Natural killer cell (primary cell): ENCODE results near the gene CEND1. TPM values are rescaled to one million over a fixed set of nuclear protein-coding genes. Genes with fewer than 3 reads are reported as not detected.

Experiments
- ATAC-seq, 3 donors: fragments of 150-1000 bp in 2 of 3; fragments of 200-7000 bp in 1 of 3; cut with Tn5 transposase; 1 replicate in 1 of 3; 2 replicates in 2 of 3; pipeline ENCODE4 v1.10.0; 2021; ENCODE audit warnings: mild to moderate bottlenecking in 2 of 3, moderate library complexity in 2 of 3
- DNase-seq, 2 donors: peaks; one replicate each; pipeline versions ENCODE4 v3.0.0 to v3.0.0-alpha.2; 2013 to 2021; ENCODE audit warnings: mixed read lengths in 1 of 2
- H3K27ac ChIP-seq: one replicate; pipeline ENCODE4 v1.5.1; 2013; ENCODE audit warnings: mild to moderate bottlenecking, low read length
- H3K27me3 ChIP-seq: one replicate; pipeline ENCODE4 v1.6.1; 2013; ENCODE audit warnings: low read length; ENCODE audit not compliant: control insufficient read depth, insufficient read depth
- H3K36me3 ChIP-seq: one replicate; pipeline ENCODE4 v1.6.1; 2013; ENCODE audit warnings: low read length; ENCODE audit not compliant: control insufficient read depth, insufficient read depth
- H3K4me1 ChIP-seq: one replicate; pipeline ENCODE4 v1.6.1; 2013; ENCODE audit warnings: low read length; ENCODE audit not compliant: control insufficient read depth, insufficient read depth
- H3K4me3 ChIP-seq: one replicate; pipeline ENCODE4 v1.5.1; 2013; ENCODE audit warnings: low read length
- H3K9me3 ChIP-seq: one replicate; pipeline ENCODE4 v1.6.1; 2013; ENCODE audit warnings: low read length; ENCODE audit not compliant: control insufficient read depth, insufficient read depth
- H3K27ac Mint-ChIP-seq, 2 donors: one replicate each; pipeline ENCODE4 v1.8.0; 2022; ENCODE audit warnings: mild to moderate bottlenecking in 2 of 2, mixed read lengths in 2 of 2, moderate library complexity in 1 of 2
- H3K27me3 Mint-ChIP-seq, 2 donors: one replicate each; pipeline ENCODE4 v1.8.0; 2022; ENCODE audit warnings: low read depth in 2 of 2, mixed read lengths in 2 of 2
- H3K36me3 Mint-ChIP-seq: one replicate; pipeline ENCODE4 v1.8.0; 2022; ENCODE audit warnings: mixed read lengths
- H3K4me1 Mint-ChIP-seq, 2 donors: one replicate each; pipeline ENCODE4 v1.8.0; 2022; ENCODE audit warnings: mixed read lengths in 2 of 2
- H3K4me3 Mint-ChIP-seq: one replicate; pipeline ENCODE4 v1.8.0; 2022; ENCODE audit warnings: mild to moderate bottlenecking, moderate library complexity, mixed read lengths
- H3K9me3 Mint-ChIP-seq, 2 donors: one replicate each; pipeline ENCODE4 v1.8.0; 2022; ENCODE audit warnings: mixed read lengths in 2 of 2
- CTCF ChIP-seq: fragments of 200-600 bp; IDR thresholded peaks from one replicate; pipeline ENCODE4 v1.8.0; 2022; ENCODE audit warnings: antibody characterized with exemption
- WGBS: methylation state at CpG from one replicate; pipeline ENCODE4 v1.1.7; 2013; ENCODE audit warnings: missing lambda C conversion rate; ENCODE audit not compliant: insufficient coverage; 5-methylcytosine and 5-hydroxymethylcytosine counted together
- intact Hi-C: fragments of 100-400 bp; cut with micrococcal nuclease; formaldehyde crosslinking; loops from one replicate; pipeline ENCODE4 v1.14.2; 2022
- total RNA-seq, 4 donors: library from RNA; stranded (reverse); fragments of 120-200 nt in 1 of 4; gene quantifications; one replicate each; pipeline versions ENCODE4 v1.2.3 to v1.2.4, GENCODE V29; 2013 to 2022

Gene CEND1
- total RNA-seq, 3 donors from 2014 or later (not counting 1 experiment from before 2014, with no cell fraction given): not detected

DNA sequence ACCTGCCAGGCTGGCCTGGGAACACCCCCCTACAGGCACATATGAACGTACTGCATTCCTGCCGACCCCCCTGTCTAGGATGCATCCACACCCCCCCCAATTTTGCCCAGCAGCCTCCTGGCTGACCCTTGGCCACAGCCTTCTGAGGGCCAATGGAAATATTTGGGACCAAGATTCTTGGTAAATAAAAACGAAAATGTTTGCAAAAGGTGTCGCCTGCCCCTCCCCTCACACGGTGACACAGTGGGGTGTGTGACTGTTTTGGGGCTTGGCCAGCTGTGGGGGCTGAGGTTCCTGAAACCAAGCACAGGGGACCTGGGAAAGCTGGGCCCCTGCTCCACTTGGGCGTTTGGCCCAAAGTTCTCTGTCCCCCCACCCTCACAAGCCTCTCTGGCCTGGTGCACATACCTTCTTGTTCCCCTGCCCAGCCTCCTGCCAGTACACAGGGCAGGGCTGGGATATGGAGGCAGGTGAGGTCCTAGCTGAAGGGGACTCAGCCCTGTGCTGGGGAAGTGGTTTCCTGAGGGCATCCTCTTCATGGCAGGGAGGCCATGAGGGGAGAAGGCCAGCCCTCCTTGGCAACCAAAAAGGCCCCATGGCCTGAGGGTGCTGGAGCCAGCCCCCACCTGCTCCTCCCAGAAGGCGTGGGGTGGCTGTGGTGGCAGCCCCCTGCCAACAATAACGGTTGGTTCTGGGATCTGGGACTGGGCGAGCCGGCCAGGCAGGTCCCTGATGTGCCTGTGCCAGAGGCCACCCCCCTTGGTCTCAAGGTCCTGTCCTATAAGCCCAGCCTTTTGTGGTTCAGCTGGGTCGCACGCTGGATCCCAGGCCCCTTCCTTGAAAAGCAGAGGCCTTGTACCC is 35.7 kb upstream of the CEND1 start:
- Histone ChIP-seq H3K36me3 (peaks cover 11% of the 10 kb centered on the region), H3K27me3 (peaks cover 19% of the 10 kb centered on the region), H3K4me1 (peaks cover 63% of the 10 kb centered on the region), H3K9me3 (no peaks in the 10 kb centered on the region), H3K27ac (no peak overlapping the region), H3K4me3 (no peak overlapping the region)
- Mint-ChIP-seq H3K4me1 (peaks cover 0 to 40% of the 10 kb centered on the region in 2 donors), H3K9me3 (no peaks in the 10 kb centered on the region), H3K36me3 (no peaks in the 10 kb centered on the region), H3K27me3 (peaks cover 0 to 26% of the 10 kb centered on the region in 2 donors), H3K4me3 (no peak overlapping the region), H3K27ac (no peak overlapping the region)
- TF ChIP-seq CTCF: no peak
- 88% methylated on average over 12 of the region's 12 CpGs for WGBS
- no peak for ATAC-seq
- no peak for DNase-seq
- intact Hi-C loops: no loop called here

GRCh38 chr11:824942-825341 is 35.1 kb upstream of the CEND1 start:
- no peak overlapping the region for H3K27ac Mint-ChIP-seq
- no peak for TF ChIP-seq CTCF
- H3K4me3 Mint-ChIP-seq: no peak overlapping the region
- H3K4me1 Mint-ChIP-seq: peaks cover 0 to 41% of the 10 kb centered on the region in 2 donors
- Histone ChIP-seq H3K27ac (no peak overlapping the region), H3K27me3 (peaks cover 17% of the 10 kb centered on the region), H3K9me3 (no peaks in the 10 kb centered on the region), H3K36me3 (peaks cover 11% of the 10 kb centered on the region), H3K4me3 (no peak overlapping the region), H3K4me1 (peaks cover 62% of the 10 kb centered on the region)
- 92% methylated on average over 11 of the region's 11 CpGs for WGBS
- no peaks in the 10 kb centered on the region for H3K36me3 Mint-ChIP-seq
- H3K27me3 Mint-ChIP-seq: peaks cover 0 to 22% of the 10 kb centered on the region in 2 donors
- ATAC-seq: no peak
- H3K9me3 Mint-ChIP-seq: no peaks in the 10 kb centered on the region
- DNase-seq: no peak
- intact Hi-C loops: no loop called here

DNA sequence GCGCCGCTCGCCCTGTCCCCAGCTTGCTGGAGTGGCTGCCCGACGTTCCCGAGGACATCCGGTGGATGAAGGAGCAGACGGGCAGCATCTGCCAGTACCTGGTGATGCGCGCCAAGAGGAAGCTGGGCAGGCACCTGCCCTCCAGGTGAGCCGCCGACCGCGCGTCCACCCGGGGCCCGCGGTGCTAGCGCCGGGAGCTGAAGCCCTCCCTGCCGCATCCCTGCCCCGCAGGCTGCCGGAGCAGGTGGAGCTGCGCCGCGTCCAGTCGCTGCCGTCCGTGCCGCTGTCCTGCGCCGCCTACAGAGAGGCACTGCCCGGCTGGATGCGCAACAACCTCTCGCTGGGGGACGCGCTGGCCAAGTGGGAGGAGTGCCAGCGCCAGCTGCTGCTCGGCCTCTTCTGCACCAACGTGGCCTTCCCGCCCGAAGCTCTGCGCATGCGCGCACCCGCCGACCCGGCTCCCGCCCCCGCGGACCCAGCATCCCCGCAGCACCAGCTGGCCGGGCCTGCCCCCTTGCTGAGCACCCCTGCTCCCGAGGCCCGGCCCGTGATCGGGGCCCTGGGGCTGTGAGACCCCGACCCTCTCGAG is 34.5 kb upstream of the CEND1 start:
- Mint-ChIP-seq H3K9me3 (no peaks in the 10 kb centered on the region), H3K27me3 (peaks cover 0 to 17% of the 10 kb centered on the region in 2 donors), H3K36me3 (no peaks in the 10 kb centered on the region), H3K4me1 (peaks cover 0 to 38% of the 10 kb centered on the region in 2 donors), H3K27ac (no peak overlapping the region), H3K4me3 (no peak overlapping the region)
- H3K4me3 ChIP-seq: no peak overlapping the region
- H3K36me3 ChIP-seq: peaks cover 11% of the 10 kb centered on the region
- DNase-seq: no peak
- no peaks in the 10 kb centered on the region for H3K9me3 ChIP-seq
- H3K4me1 ChIP-seq: peaks cover 56% of the 10 kb centered on the region
- WGBS: 97% methylated on average over 59 of the region's 59 CpGs
- no peak overlapping the region for H3K27ac ChIP-seq
- no peak for TF ChIP-seq CTCF
- peaks cover 13% of the 10 kb centered on the region for H3K27me3 ChIP-seq
- intact Hi-C loops: no loop called here
- no peak for ATAC-seq
